K562 (cell line): ENCODE results near the gene PHKA2. TPM values are rescaled to one million over a fixed set of nuclear protein-coding genes. Genes with fewer than 3 reads are reported as not detected.

Source experiments
- ATAC-seq: fragments of 200-7000 bp; cut with Tn5 transposase; 3 replicates; pipeline ENCODE4 v1.9.1; 2020; ENCODE audit warnings: moderate library complexity
- BruUV-seq: library from RNA; stranded (reverse); fragments of 400-500 nt; replicated peaks from 2 replicates; lab custom pipeline; 2021; lab: Mats Ljungman, UMichigan
- CTCF ChIA-PET: fragments of 300-600 bp; formaldehyde crosslinking; extraction: SDS; loops from one replicate; lab custom pipeline; 2021; ENCODE audit warnings: low intra/inter-chr PET ratio; lab: Yijun Ruan, JAX
- POLR2A ChIA-PET: fragments of 300-600, 350-650 bp; sonication (Branson Sonifier 250); formaldehyde crosslinking; extraction: SDS; loops from one replicate; lab custom pipeline; 2021; ENCODE audit warnings: antibody characterized with exemption, inconsistent platforms; lab: Yijun Ruan, JAX
- DNase-seq, 4 experiments: peaks; one replicate each; pipeline versions ENCODE4 v3.0.0 to v3.0.0-alpha.2; 2011 to 2018; ENCODE audit warnings: low spot score in 3 of 4, mixed read lengths in 3 of 4; ENCODE audit errors: extremely low read depth in 1 of 4
- FAIRE-seq: peaks from 2 replicates; lab custom pipeline; 2011; peaks lifted over from hg19 to GRCh38; lab: Jason Lieb, UNC
- H2AFZ ChIP-seq: 2 replicates; pipeline ENCODE4 v1.6.0; 2011; ENCODE audit warnings: low read depth, low read length, control low read depth, inconsistent platforms
- H3K27ac ChIP-seq: fragments of 200-600 bp; 3 replicates; pipeline ENCODE4 v1.8.0; 2011; ENCODE audit warnings: low read depth, mild to moderate bottlenecking, control low read depth, inconsistent platforms, low read length, moderate library complexity, mixed read lengths; ENCODE audit errors: extremely low read depth
- H3K27me3 ChIP-seq, 2 experiments: fragments of 300-600 bp in 1 of 2; 2 replicates in 1 of 2; 3 replicates in 1 of 2; pipeline versions ENCODE4 v1.6.0 to v1.8.0; 2011; ENCODE audit warnings: inconsistent platforms in 2 of 2, low read length in 2 of 2, mild to moderate bottlenecking in 1 of 2, mixed read lengths in 1 of 2, moderate library complexity in 1 of 2; ENCODE audit not compliant: control insufficient read depth in 2 of 2, insufficient read depth in 2 of 2
- H3K36me3 ChIP-seq: fragments of 300-600 bp; 3 replicates; pipeline ENCODE4 v1.8.0; 2011; ENCODE audit warnings: mild to moderate bottlenecking, low read length, inconsistent platforms; ENCODE audit not compliant: control insufficient read depth, insufficient read depth
- H3K4me1 ChIP-seq, 2 experiments: fragments of 200-600 bp in 1 of 2; replicated peaks in 1 of 2; 2 replicates in 1 of 2; 3 replicates in 1 of 2; pipeline versions ENCODE4 v1.5.1 to v1.8.0; 2011; ENCODE audit warnings: inconsistent platforms in 2 of 2, low read length in 2 of 2, mild to moderate bottlenecking in 1 of 2, mixed read lengths in 1 of 2, moderate library complexity in 1 of 2; ENCODE audit not compliant: control insufficient read depth in 2 of 2, insufficient read depth in 2 of 2
- H3K4me2 ChIP-seq: 2 replicates; pipeline ENCODE4 v1.6.1; 2011; ENCODE audit warnings: low read length, control low read depth, inconsistent platforms, mixed read lengths; ENCODE audit not compliant: insufficient read depth
- H3K4me3 ChIP-seq: fragments of 200-600 bp; sonication (generic), shearing (Covaris generic); 2 replicates; pipeline ENCODE4 v1.5.1; 2016; ENCODE audit warnings: control low read depth, inconsistent platforms
- H3K79me2 ChIP-seq: fragments of 200-600 bp; 3 replicates; pipeline ENCODE4 v1.8.0; 2011; ENCODE audit warnings: low read length, inconsistent platforms; ENCODE audit not compliant: control insufficient read depth, insufficient read depth
- H3K9ac ChIP-seq, 2 experiments: 2 replicates each; pipeline versions ENCODE4 v1.6.0 to v1.6.1; 2011; ENCODE audit warnings: low read depth in 2 of 2, low read length in 2 of 2, control low read depth in 1 of 2, inconsistent platforms in 1 of 2, mild to moderate bottlenecking in 1 of 2, mixed read lengths in 1 of 2; ENCODE audit not compliant: insufficient read depth in 1 of 2
- H3K9me1 ChIP-seq: one replicate; pipeline ENCODE4 v1.6.0; 2011; ENCODE audit warnings: inconsistent platforms, mild to moderate bottlenecking, low read length, moderate library complexity; ENCODE audit not compliant: control insufficient read depth, insufficient read depth
- H3K9me3 ChIP-seq: replicated peaks from 2 replicates; pipeline ENCODE4 v1.5.1; 2011; ENCODE audit warnings: low read depth, low read length, inconsistent platforms; ENCODE audit not compliant: control insufficient read depth, insufficient read depth
- H4K20me1 ChIP-seq: replicated peaks from 2 replicates; pipeline ENCODE4 v1.6.1; 2011; ENCODE audit warnings: low read length, inconsistent platforms, mixed read lengths; ENCODE audit not compliant: control insufficient read depth, insufficient read depth
- DNMT1 ChIP-seq: fragments of 450-650 bp; IDR thresholded peaks from 2 replicates; pipeline ENCODE4 v1.6.1; 2016; ENCODE audit warnings: antibody characterized with exemption, mild to moderate bottlenecking
- EGR1 ChIP-seq: fragments of 450-650 bp; conservative IDR thresholded peaks from 2 replicates; pipeline ENCODE4 v1.6.1; 2017; ENCODE audit warnings: mild to moderate bottlenecking
- RFX7 ChIP-seq: fragments of 250-450 bp; sonication (Bioruptor Pico); IDR thresholded peaks from 2 replicates; pipeline ENCODE4 v1.5.1; 2021; ENCODE audit warnings: mild to moderate bottlenecking
- ZFP36 ChIP-seq: fragments of 150-350 bp; IDR thresholded peaks from 2 replicates; pipeline ENCODE4 v1.6.1; 2018; ENCODE audit warnings: low read length, low read depth; ENCODE audit not compliant: partially characterized antibody
- ZNF277 ChIP-seq: fragments of 250-450 bp; sonication (Bioruptor Pico); IDR thresholded peaks from 2 replicates; pipeline ENCODE4 v1.8.0; 2022; ENCODE audit warnings: inconsistent platforms, mild to moderate bottlenecking, moderate library complexity, borderline replicate concordance
- ZNF347 ChIP-seq: fragments of 450-650 bp; formaldehyde crosslinking; IDR thresholded peaks from 2 replicates; pipeline ENCODE4 v1.4.0; 2020; ENCODE audit warnings: low read depth, mild to moderate bottlenecking, moderate library complexity
- ZNF511 ChIP-seq: sonication (generic); formaldehyde crosslinking; IDR thresholded peaks from 2 replicates; pipeline ENCODE4 v1.8.0; 2022; ENCODE audit warnings: mild to moderate bottlenecking, missing genetic modification reagents
- ZNF551 ChIP-seq: fragments of 250-450 bp; sonication (Bioruptor Pico); IDR thresholded peaks from 2 replicates; pipeline ENCODE4 v1.5.0; 2021; ENCODE audit warnings: mild to moderate bottlenecking, moderate library complexity
- ZNF785 ChIP-seq: fragments of 250-450 bp; sonication (Bioruptor Pico); IDR thresholded peaks from 2 replicates; pipeline ENCODE4 v1.4.0; 2020; ENCODE audit warnings: mild to moderate bottlenecking
- ZZZ3 ChIP-seq: fragments of 450-650 bp; IDR thresholded peaks from 2 replicates; pipeline ENCODE4 v1.6.1; 2016; ENCODE audit warnings: antibody characterized with exemption, mild to moderate bottlenecking, moderate library complexity
- WGBS: fragments of 100-300 bp; shearing (Covaris generic); methylation state at CpG from one replicate; pipeline ENCODE4 v1.1.6; 2016; ENCODE audit warnings: low coverage, mixed read lengths; ENCODE audit not compliant: insufficient coverage; ENCODE audit errors: missing lambda C conversion rate; 5-methylcytosine and 5-hydroxymethylcytosine counted together
- in situ Hi-C: fragments of 300-500 bp; cut with MboI; formaldehyde crosslinking; loops from 4 replicates; pipeline ENCODE4 v1.15.0; 2018; ENCODE audit warnings: inconsistent platforms, mixed read lengths
- intact Hi-C: fragments of 100-400 bp; cut with micrococcal nuclease; formaldehyde crosslinking; loops from 2 replicates; pipeline ENCODE4 v1.14.2; 2022
- polyA plus RNA-seq, 8 experiments: library from polyadenylated mRNA; depleted of rRNA in 4 of 8; stranded (reverse) in 5 of 8; unstranded in 3 of 8; fragments of >200 nt; fragmentation: Nextera tagmentation in 2 of 8; fragmentation: Illumina TruSeq in 1 of 8; extraction: Ambion mirVana in 2 of 8; extraction: Trizol in 1 of 8; gene quantifications; 2 replicates each; pipeline versions ENCODE4 v1.2.1 to v1.2.3, GENCODE V29; 2011 to 2014; ENCODE audit warnings: inconsistent platforms in 1 of 8, missing spikeins in 1 of 8
- total RNA-seq, 7 experiments: library from RNA; depleted of rRNA in 6 of 7; stranded (reverse); fragments of >200 nt in 6 of 7; fragmentation: Illumina TruSeq in 2 of 7; extraction: Trizol in 2 of 7; gene quantifications; 2 replicates each; pipeline versions ENCODE4 v1.2.1 to v1.2.3, GENCODE V29; 2011 to 2021; ENCODE audit warnings: low replicate concordance in 1 of 7
- TF ChIP-seq, protein P1 (sequence below): fragments of 450-650 bp; IDR thresholded peaks from 2 replicates; pipeline ENCODE4 v1.6.1; 2017; ENCODE audit warnings: antibody characterized with exemption, mild to moderate bottlenecking
- TF ChIP-seq, protein P2 (sequence below), 2 experiments: fragments of 450-650 bp; IDR thresholded peaks; 2 replicates each; pipeline ENCODE4 v1.6.1; 2018; ENCODE audit warnings: mild to moderate bottlenecking in 2 of 2, low read depth in 1 of 2; ENCODE audit not compliant: partially characterized antibody in 2 of 2

The PHKA2 gene
- total and polyA plus RNA-seq, 9 of the 15 experiments (the other 6 are each of a cell fraction or from before 2014, with no cell fraction given), result 2.8 to 33.1 (median 20.3) TPM

GRCh38 chrX:18861511-18861910, 122.4 kb downstream of the PHKA2 start:
- no TSS peak for BruUV-seq
- 18% methylated on average over 5 of the region's 5 CpGs for WGBS
- POLR2A ChIA-PET, result interaction anchor here (1.0 kb wide), 1 partner anchor 80 kb away, joined by 3 read pairs; no protein-coding TSS in a partner anchor
- TF ChIP-seq RFX7 (CRISPR knock-in tag) (no peak), ZNF347 (no peak), ZNF277 (CRISPR knock-in tag) (no peak), ZNF511 (CRISPR knock-in tag) (no peak), ZZZ3 (no peak), DNMT1 (no peak), ZNF785 (CRISPR knock-in tag) (no peak), EGR1 (no peak), ZFP36 (no peak), ZNF551 (no peak)
- TF ChIP-seq, protein P1, sequence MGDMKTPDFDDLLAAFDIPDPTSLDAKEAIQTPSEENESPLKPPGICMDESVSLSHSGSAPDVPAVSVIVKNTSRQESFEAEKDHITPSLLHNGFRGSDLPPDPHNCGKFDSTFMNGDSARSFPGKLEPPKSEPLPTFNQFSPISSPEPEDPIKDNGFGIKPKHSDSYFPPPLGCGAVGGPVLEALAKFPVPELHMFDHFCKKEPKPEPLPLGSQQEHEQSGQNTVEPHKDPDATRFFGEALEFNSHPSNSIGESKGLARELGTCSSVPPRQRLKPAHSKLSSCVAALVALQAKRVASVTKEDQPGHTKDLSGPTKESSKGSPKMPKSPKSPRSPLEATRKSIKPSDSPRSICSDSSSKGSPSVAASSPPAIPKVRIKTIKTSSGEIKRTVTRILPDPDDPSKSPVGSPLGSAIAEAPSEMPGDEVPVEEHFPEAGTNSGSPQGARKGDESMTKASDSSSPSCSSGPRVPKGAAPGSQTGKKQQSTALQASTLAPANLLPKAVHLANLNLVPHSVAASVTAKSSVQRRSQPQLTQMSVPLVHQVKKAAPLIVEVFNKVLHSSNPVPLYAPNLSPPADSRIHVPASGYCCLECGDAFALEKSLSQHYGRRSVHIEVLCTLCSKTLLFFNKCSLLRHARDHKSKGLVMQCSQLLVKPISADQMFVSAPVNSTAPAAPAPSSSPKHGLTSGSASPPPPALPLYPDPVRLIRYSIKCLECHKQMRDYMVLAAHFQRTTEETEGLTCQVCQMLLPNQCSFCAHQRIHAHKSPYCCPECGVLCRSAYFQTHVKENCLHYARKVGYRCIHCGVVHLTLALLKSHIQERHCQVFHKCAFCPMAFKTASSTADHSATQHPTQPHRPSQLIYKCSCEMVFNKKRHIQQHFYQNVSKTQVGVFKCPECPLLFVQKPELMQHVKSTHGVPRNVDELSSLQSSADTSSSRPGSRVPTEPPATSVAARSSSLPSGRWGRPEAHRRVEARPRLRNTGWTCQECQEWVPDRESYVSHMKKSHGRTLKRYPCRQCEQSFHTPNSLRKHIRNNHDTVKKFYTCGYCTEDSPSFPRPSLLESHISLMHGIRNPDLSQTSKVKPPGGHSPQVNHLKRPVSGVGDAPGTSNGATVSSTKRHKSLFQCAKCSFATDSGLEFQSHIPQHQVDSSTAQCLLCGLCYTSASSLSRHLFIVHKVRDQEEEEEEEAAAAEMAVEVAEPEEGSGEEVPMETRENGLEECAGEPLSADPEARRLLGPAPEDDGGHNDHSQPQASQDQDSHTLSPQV, result no peak
- TF ChIP-seq, protein P2, sequence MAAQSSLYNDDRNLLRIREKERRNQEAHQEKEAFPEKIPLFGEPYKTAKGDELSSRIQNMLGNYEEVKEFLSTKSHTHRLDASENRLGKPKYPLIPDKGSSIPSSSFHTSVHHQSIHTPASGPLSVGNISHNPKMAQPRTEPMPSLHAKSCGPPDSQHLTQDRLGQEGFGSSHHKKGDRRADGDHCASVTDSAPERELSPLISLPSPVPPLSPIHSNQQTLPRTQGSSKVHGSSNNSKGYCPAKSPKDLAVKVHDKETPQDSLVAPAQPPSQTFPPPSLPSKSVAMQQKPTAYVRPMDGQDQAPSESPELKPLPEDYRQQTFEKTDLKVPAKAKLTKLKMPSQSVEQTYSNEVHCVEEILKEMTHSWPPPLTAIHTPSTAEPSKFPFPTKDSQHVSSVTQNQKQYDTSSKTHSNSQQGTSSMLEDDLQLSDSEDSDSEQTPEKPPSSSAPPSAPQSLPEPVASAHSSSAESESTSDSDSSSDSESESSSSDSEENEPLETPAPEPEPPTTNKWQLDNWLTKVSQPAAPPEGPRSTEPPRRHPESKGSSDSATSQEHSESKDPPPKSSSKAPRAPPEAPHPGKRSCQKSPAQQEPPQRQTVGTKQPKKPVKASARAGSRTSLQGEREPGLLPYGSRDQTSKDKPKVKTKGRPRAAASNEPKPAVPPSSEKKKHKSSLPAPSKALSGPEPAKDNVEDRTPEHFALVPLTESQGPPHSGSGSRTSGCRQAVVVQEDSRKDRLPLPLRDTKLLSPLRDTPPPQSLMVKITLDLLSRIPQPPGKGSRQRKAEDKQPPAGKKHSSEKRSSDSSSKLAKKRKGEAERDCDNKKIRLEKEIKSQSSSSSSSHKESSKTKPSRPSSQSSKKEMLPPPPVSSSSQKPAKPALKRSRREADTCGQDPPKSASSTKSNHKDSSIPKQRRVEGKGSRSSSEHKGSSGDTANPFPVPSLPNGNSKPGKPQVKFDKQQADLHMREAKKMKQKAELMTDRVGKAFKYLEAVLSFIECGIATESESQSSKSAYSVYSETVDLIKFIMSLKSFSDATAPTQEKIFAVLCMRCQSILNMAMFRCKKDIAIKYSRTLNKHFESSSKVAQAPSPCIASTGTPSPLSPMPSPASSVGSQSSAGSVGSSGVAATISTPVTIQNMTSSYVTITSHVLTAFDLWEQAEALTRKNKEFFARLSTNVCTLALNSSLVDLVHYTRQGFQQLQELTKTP (IDR thresholded peaks at IDR 0.05; ENCODE audit: low read depth in 1 of 2, partially characterized antibody in 2 of 2), result no peak

More at GRCh38 chrX:18861511-18861910, 122.4 kb downstream of the PHKA2 start:
- no peak overlapping the region for H2AFZ ChIP-seq
- no peak overlapping the region for H3K4me2 ChIP-seq
- H3K36me3 ChIP-seq, result no peaks in the 10 kb centered on the region
- FAIRE-seq, result no peak
- H3K79me2 ChIP-seq, result no peaks in the 10 kb centered on the region
- H3K4me3 ChIP-seq, result no peak overlapping the region
- H3K9me1 ChIP-seq, result no peaks in the 10 kb centered on the region
- no peaks in the 10 kb centered on the region for H3K9me3 ChIP-seq
- H3K27ac ChIP-seq, result no peak overlapping the region
- no peaks in the 10 kb centered on the region for H3K4me1 ChIP-seq
- in situ Hi-C loops (no loop called here), intact Hi-C loops (no loop called here)
- DNase-seq, result no peak
- CTCF ChIA-PET, result no interaction called here
- ATAC-seq, result no peak
- H3K27me3 ChIP-seq, result no peaks in the 10 kb centered on the region
- H4K20me1 ChIP-seq, result no peaks in the 10 kb centered on the region
- no peak overlapping the region for H3K9ac ChIP-seq
